Activated B cell treated with CpG ODN at 0.5 μM for 24 hours (primary cell): ENCODE measurements around the gene ADARB2. TPM values are rescaled to one million over a fixed set of nuclear protein-coding genes. Genes with fewer than 3 reads are reported as not detected.

Experiments
- ATAC-seq: fragments of 200-7000 bp; cut with Tn5 transposase; one replicate; pipeline ENCODE4 v1.10.0; 2021; ENCODE audit warnings: low read depth, mild to moderate bottlenecking, moderate library complexity
- CTCF ChIA-PET: fragments of 350-600 bp; sonication (Branson Sonifier 250); formaldehyde crosslinking; loops from one replicate; lab custom pipeline; 2021; ENCODE audit warnings: antibody characterized with exemption; lab: Charles Lee
- POLR2A ChIA-PET: fragments of 350-600 bp; sonication (Branson Sonifier 250); formaldehyde crosslinking; loops from one replicate; lab custom pipeline; 2021; ENCODE audit warnings: antibody characterized with exemption; lab: Charles Lee
- DNase-seq: peaks from one replicate; pipeline ENCODE4 v3.0.0; 2022
- H3K27ac Mint-ChIP-seq: one replicate; pipeline ENCODE4 v1.8.0; 2020; ENCODE audit warnings: mixed read lengths
- H3K27me3 Mint-ChIP-seq: one replicate; pipeline ENCODE4 v1.8.0; 2021; ENCODE audit warnings: mixed read lengths
- H3K36me3 Mint-ChIP-seq: one replicate; pipeline ENCODE4 v1.8.0; 2021; ENCODE audit warnings: low read depth, mixed read lengths
- H3K4me1 Mint-ChIP-seq: one replicate; pipeline ENCODE4 v1.8.0; 2021; ENCODE audit warnings: mixed read lengths
- H3K4me3 Mint-ChIP-seq: one replicate; pipeline ENCODE4 v1.8.0; 2020; ENCODE audit warnings: mild to moderate bottlenecking, mixed read lengths
- H3K9me3 Mint-ChIP-seq: one replicate; pipeline ENCODE4 v1.8.0; 2020; ENCODE audit warnings: mixed read lengths
- intact Hi-C: fragments of 100-400 bp; cut with micrococcal nuclease; formaldehyde crosslinking; loops from one replicate; pipeline ENCODE4 v1.15.1; 2024
- total RNA-seq: library from RNA; stranded (reverse); gene quantifications from 2 replicates; pipeline ENCODE4 v1.2.3, GENCODE V29; 2022
- TF ChIP-seq, protein P1 (sequence below): fragments of 200-600 bp; IDR thresholded peaks from one replicate; pipeline ENCODE4 v1.8.0; 2022; ENCODE audit warnings: antibody characterized with exemption, mild to moderate bottlenecking

The ADARB2 gene
- total RNA-seq, 1 donor from 2014 or later, result 0.11 TPM

DNA sequence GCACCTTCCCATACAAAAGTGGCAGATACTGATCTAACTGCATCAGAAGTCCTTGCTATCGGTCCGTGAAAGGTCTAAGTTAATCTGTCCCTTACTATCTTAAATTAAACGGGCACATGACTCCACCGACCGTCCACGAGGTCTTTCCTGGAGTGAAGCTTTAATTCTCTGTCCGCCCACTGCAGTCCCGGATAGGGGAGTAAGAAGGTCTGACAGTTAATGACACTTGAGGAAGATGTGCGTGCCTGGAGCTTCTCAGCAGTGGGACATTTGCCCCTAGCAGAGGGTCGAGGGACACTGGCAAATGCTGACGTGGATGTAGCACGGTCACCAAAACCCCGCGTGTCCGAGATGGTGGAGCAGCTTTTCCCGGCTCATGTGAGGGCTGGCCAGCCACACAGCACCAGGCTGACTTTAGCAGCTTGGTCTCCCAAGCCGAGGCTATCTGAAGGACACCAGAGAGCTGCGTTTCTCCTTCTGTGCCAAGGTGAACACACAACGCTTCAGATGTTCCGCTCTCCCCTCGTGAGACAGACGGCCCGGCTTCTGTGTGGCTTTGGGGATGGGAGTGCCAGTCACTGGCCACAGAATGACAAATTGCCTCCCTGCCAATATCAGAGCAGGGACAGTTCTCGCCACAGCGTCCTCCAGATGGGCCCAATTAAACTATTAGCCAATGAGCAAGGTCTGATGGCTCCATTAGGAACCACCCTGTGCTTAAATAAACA lies 86.6 kb downstream of the ADARB2 start:
- CTCF ChIA-PET, result no interaction called here
- Mint-ChIP-seq H3K27ac (no peak overlapping the region), H3K4me3 (no peak overlapping the region), H3K36me3 (no peaks in the 10 kb centered on the region), H3K9me3 (no peaks in the 10 kb centered on the region), H3K4me1 (peaks cover 15% of the 10 kb centered on the region), H3K27me3 (peaks cover 12% of the 10 kb centered on the region)
- TF ChIP-seq, protein P1, sequence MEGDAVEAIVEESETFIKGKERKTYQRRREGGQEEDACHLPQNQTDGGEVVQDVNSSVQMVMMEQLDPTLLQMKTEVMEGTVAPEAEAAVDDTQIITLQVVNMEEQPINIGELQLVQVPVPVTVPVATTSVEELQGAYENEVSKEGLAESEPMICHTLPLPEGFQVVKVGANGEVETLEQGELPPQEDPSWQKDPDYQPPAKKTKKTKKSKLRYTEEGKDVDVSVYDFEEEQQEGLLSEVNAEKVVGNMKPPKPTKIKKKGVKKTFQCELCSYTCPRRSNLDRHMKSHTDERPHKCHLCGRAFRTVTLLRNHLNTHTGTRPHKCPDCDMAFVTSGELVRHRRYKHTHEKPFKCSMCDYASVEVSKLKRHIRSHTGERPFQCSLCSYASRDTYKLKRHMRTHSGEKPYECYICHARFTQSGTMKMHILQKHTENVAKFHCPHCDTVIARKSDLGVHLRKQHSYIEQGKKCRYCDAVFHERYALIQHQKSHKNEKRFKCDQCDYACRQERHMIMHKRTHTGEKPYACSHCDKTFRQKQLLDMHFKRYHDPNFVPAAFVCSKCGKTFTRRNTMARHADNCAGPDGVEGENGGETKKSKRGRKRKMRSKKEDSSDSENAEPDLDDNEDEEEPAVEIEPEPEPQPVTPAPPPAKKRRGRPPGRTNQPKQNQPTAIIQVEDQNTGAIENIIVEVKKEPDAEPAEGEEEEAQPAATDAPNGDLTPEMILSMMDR, result no peak
- no peak for ATAC-seq
- DNase-seq, result no peak
- intact Hi-C loops, result no loop called here
- POLR2A ChIA-PET, result no interaction called here

DNA sequence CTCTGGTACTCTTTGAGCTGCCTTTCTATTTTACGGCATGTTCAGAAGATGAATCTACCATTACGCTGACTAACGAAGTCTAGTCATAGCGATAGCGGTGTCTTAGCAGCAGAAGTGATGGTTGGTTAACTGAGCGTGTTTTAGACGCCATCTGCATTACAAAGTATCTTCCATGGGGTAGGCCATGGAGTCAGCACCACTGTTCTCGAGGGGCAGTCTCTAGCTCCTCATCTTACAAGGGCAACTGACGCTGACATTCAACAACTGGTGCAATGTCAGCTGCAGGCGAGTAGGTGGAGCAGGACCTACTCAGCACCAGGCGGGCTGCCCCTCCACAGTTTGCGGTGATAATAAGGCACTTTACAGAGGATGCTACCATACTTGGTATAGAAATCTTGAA lies 88.7 kb downstream of the ADARB2 start:
- Mint-ChIP-seq H3K9me3 (no peaks in the 10 kb centered on the region), H3K27me3 (peaks cover 19% of the 10 kb centered on the region), H3K27ac (no peak overlapping the region), H3K4me1 (peaks cover 5% of the 10 kb centered on the region), H3K4me3 (no peak overlapping the region), H3K36me3 (no peaks in the 10 kb centered on the region)
- intact Hi-C loops, result loop anchor here (1.0 kb wide), 1 partner anchor 14 kb away; no protein-coding TSS in a partner anchor
- ATAC-seq (peak; percentile 89), DNase-seq (no peak)
- ChIA-PET POLR2A (no interaction called here), CTCF (no interaction called here)
- TF ChIP-seq, protein P1, result no peak

DNA sequence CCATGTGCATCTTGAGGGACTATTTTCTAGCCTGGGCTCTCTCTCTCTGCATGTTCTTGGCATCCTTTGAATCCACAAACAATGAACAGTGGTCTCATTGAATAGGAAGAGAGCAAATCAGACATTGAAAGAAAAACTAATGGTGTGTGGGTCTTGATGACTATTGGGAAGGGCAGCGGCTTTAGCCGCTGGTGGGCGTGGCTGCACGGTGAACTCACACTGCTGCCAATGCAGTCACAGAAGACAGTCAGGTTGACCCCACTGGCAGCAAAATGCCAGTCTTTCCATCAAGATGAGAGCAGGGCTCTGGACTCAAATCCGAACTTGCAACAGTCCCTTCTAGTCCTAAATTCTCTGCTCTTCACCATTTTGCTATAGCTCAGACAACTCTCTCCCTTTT lies 91.0 kb downstream of the ADARB2 start:
- POLR2A ChIA-PET, result no interaction called here
- no peaks in the 10 kb centered on the region for H3K36me3 Mint-ChIP-seq
- no peak for ATAC-seq

DNA sequence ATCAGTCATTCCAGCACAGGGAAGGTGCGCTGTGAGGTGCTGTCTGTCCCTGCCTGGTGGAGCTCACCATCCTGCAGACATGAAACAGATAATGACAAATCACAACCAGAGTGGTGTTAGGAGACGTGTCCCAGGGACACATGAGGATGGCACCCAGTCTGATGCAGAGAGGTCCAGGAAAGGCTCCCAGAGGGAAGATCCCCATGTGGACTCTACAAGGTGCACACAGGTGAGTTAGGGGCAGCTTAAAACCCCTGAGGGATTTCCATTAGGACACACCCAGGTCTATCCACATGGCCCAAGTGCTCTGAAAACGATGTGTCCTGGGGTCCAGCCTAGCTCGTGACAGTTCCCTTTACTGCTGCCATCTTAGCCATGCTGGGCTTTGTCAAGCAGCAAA lies 91.4 kb downstream of the ADARB2 start:
- Mint-ChIP-seq H3K27ac (no peak overlapping the region), H3K4me3 (no peak overlapping the region), H3K4me1 (peaks cover 15% of the 10 kb centered on the region), H3K27me3 (peaks cover 21% of the 10 kb centered on the region), H3K9me3 (no peaks in the 10 kb centered on the region), H3K36me3 (no peaks in the 10 kb centered on the region)
- CTCF ChIA-PET, result no interaction called here
- TF ChIP-seq, protein P1, result no peak
- POLR2A ChIA-PET, result no interaction called here
- intact Hi-C loops, result no loop called here
- ATAC-seq (no peak), DNase-seq (no peak)

More for the DNA sequence above, 91.0 kb downstream of the ADARB2 start:
- H3K27ac Mint-ChIP-seq, result no peak overlapping the region
- H3K27me3 Mint-ChIP-seq, result peaks cover 21% of the 10 kb centered on the region
- intact Hi-C loops, result no loop called here
- CTCF ChIA-PET, result no interaction called here
- no peaks in the 10 kb centered on the region for H3K9me3 Mint-ChIP-seq
- peaks cover 15% of the 10 kb centered on the region for H3K4me1 Mint-ChIP-seq
- no peak overlapping the region for H3K4me3 Mint-ChIP-seq
- DNase-seq, result no peak
- TF ChIP-seq, protein P1, result no peak

DNA sequence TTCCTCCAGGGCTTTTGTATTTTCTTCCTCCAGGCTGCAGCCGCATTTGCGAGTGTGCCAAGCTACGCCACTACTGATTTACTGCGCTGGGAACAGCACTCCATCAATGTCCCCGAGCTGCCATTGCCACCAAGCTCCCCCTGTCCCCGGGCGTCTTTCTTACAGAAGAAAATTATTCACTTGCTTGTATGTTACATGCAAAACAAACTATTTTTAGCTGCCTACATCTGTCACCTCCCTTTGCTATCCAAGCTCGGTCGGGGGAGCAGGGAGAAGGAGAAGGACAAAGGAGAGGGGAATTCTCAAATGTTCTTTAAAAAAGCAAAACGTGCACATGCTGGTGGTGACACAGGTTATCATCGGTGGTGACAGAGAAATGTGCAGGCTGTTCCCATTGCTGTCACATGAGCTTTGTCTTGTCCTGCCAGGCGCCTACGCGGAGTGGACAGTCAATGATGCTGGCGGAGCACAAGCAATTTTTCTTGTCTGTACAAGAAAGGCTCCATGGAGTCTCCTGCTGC lies 93.1 kb downstream of the ADARB2 start:
- peaks cover 13% of the 10 kb centered on the region for H3K27me3 Mint-ChIP-seq
- intact Hi-C loops, result no loop called here
- DNase-seq (no peak), ATAC-seq (no peak)
- H3K27ac Mint-ChIP-seq, result no peak overlapping the region
- POLR2A ChIA-PET, result interaction anchor here (1.1 to 2.7 kb wide), 2 partner anchors 18 to 218 kb away, joined by 3 to 9 read pairs; no protein-coding TSS in a partner anchor
- CTCF ChIA-PET, result no interaction called here
- H3K36me3 Mint-ChIP-seq, result no peaks in the 10 kb centered on the region
- H3K4me1 Mint-ChIP-seq, result peaks cover 15% of the 10 kb centered on the region
- TF ChIP-seq, protein P1, result no peak
- H3K4me3 Mint-ChIP-seq, result no peak overlapping the region
- no peaks in the 10 kb centered on the region for H3K9me3 Mint-ChIP-seq
